ENCODE measurements around the gene SULT4A1. TPM values are rescaled to one million over a fixed set of nuclear protein-coding genes. Genes with fewer than 3 reads are reported as not detected.

The SULT4A1 gene
- total and polyA plus RNA-seq, 12 donors: 0.19 to 1.2 (median 0.29) TPM; not detected in 2

GRCh38 chr22:43824724-43825420 is 37.4 kb downstream of the SULT4A1 start:
- ATAC-seq (no peak), DNase-seq (no peak)
- no peak for TF ChIP-seq CTCF (IDR thresholded peaks at IDR 0.05)
- WGBS, 2 donors: 83 to 86% methylated on average over 26 of the region's 26 CpGs
- peaks cover 0 to 55% (median 24%) of the 10 kb centered on the region in 7 donors for H3K27me3 ChIP-seq
- no peak overlapping the region for H3K27ac ChIP-seq
- H3K9me3 ChIP-seq: no peaks in the 10 kb centered on the region
- no peaks in the 10 kb centered on the region for H3K36me3 ChIP-seq
- peaks cover 8 to 15% (median 12%) of the 10 kb centered on the region in 9 donors for H3K4me1 ChIP-seq
- H3K4me3 ChIP-seq: no peak overlapping the region
- intact Hi-C loops (cut with DNase I): loop anchor here in 5 of 10 donors (5.0 to 10.0 kb wide), 3 partner anchors 430 to 440 kb away; no protein-coding TSS in a partner anchor

GRCh38 chr22:43823911-43824665 is 38.2 kb downstream of the SULT4A1 start:
- intact Hi-C loops (cut with DNase I): loop anchor here in 5 of 10 donors (2.0 to 10.0 kb wide), 3 partner anchors 311 to 439 kb away; no protein-coding TSS in a partner anchor
- Histone ChIP-seq H3K27ac (no peak overlapping the region), H3K27me3 (peaks cover 0 to 56% (median 24%) of the 10 kb centered on the region in 7 donors), H3K36me3 (no peaks in the 10 kb centered on the region), H3K4me1 (peaks cover 0 to 7% (median 4%) of the 10 kb centered on the region in 9 donors), H3K4me3 (no peak overlapping the region), H3K9me3 (no peaks in the 10 kb centered on the region)
- ATAC-seq (no peak), DNase-seq (no peak)
- no peak for TF ChIP-seq CTCF (IDR thresholded peaks at IDR 0.05)
- WGBS, 2 donors: 80 to 83% methylated on average over 17 of the region's 17 CpGs

GRCh38 chr22:43823353-43823908 is 38.9 kb downstream of the SULT4A1 start:
- DNase-seq (no peak), ATAC-seq (no peak)
- no peak for TF ChIP-seq CTCF (IDR thresholded peaks at IDR 0.05)
- H3K27me3 ChIP-seq: peaks cover 0 to 56% (median 24%) of the 10 kb centered on the region in 7 donors
- 73 to 77% methylated on average over 13 of the region's 13 CpGs for WGBS, 2 donors
- H3K36me3 ChIP-seq: no peaks in the 10 kb centered on the region
- no peak overlapping the region for H3K27ac ChIP-seq
- H3K4me3 ChIP-seq: no peak overlapping the region
- intact Hi-C loops (cut with DNase I): loop anchor here in 5 of 10 donors (2.0 to 10.0 kb wide), 3 partner anchors 311 to 439 kb away; no protein-coding TSS in a partner anchor
- H3K4me1 ChIP-seq: peaks cover 0 to 4% (median 0%) of the 10 kb centered on the region in 9 donors
- H3K9me3 ChIP-seq: no peaks in the 10 kb centered on the region

Data from heart right ventricle (tissue), 16 donors.